HG02852 (cell line): Measurements from ENCODE around the gene SULF2.

Experiments
- ATAC-seq: cut with Tn5 transposase; IDR thresholded peaks from one replicate; pipeline ENCODE4 v1.9.1; 2021; ENCODE audit warnings: mild to moderate bottlenecking, moderate library complexity; ENCODE audit not compliant: unreplicated experiment

Gene SULF2

GRCh38 chr20:47785854-47786764 is 828 bp upstream of the SULF2 start:
- ATAC-seq, result no peak

- ATAC-seq, result no peak
These were observed 526 bp downstream of the SULF2 start for GRCh38 chr20:47784599-47785310.

GRCh38 chr20:47783828-47784598 is 1.3 kb downstream of the SULF2 start:
- no peak for ATAC-seq

DNA sequence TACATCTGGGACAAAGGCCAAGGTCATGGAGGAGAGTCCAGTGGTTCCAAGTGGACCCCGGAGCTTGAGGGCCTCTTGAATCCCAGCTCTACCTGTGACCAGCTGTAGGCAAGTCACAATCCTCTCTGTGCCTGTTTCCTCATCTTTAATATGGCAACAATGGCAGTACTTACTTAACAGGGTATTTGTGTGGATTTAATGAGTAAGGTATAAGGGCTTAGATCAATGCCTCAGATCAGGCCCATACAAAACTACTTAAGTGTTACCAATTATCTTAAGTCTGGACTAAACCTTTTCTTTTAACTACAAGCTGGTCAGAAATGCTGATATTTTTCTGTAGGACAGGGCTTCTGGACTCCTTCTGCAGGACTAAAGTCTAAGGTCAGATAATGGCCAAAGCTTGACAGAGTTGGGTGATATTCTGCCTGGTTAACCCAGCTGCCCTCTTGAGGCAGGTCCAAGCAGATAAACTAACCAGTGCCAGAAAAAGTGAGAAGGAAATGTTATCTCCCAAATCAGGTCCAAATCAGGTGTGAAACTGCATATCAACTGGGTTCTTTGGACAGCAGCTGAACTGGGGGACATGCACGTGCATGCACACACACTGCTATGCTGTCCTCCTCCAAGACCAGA is 2.2 kb downstream of the SULF2 start:
- no peak for ATAC-seq

DNA sequence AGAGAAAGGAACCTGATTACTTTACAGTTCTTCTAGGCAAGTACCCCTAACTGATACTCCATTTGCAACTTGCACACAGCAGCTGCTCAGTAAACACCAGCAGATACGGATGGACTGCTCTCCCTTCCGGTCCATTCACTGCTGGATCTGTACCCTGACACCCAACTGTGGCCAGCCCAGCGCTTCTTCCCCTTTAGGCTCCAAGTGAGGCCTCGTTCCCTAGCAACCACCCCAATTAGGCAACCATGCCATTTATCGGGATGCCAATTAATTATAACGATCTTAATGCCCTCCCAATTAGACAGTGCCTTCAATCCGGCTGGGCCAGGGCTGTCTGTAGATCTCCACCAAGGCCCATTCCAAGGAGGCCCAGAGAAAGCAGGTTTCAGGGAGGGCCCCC is 3.2 kb downstream of the SULF2 start:
- no peak for ATAC-seq

GRCh38 chr20:47781632-47782031 is 3.6 kb downstream of the SULF2 start:
- ATAC-seq, result no peak

GRCh38 chr20:47780720-47781389 is 4.4 kb downstream of the SULF2 start:
- no peak for ATAC-seq

DNA sequence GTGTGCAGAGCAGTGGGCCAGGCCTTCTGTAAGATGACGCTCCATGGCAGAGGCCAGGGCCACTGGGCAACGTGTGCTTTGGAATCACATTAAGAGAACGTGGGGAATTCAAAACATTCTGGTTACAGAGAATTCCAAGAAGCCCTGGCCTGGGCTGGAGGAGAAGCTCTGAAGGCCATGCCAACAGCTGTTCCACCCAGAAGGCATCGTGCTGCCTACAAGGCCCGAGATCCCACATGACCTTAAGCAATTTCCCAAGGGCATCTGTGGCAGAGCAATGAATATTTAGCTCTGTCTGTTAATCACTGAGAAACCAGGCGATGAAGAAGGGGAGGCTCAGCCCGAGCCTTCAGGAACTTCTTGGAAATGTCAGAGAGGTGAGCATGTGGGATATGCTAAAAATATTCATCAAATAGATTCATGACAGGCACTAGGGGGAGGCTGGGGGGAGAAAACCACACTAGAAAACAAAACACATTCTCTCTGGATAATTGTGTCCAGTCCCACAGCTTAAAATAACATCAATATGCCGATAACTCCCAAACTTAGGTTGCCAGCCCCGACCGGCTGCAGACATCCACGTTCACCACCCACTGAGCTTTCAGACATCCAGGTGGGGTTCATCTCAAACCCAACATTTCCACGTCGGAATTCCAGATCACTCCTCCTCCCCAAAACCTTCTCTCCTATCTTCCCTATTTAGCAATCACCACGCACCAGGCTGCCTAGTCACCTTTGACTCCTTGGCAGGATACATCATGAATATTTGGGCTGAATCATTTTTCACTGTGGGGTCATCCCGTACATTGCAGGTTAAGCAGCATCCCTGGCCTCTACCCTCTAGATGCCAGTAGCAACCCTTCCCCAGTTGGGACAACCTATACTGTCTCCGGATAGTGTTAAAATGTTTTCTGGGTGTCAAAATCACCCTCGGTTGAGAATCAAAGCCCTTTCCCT is 6.6 kb downstream of the SULF2 start:
- ATAC-seq, result no peak

DNA sequence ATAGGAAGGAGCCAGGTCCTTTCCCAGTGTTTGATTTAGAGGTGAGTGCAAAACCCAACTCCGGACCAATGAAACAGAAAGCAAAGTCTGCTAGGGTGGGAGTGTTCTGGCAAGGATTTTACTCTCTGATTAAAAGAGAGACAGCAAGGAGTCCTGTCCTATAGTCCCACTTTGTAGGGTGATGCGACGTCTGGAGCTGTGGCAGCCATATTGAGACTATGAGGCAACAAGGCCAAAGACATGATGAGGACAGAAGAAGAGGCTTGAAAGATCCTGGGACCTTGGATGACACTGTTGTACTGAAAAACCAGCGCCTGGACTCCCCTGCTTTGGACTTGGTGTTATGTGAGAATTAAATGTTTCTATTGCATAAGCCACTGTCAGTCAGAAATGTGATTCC is 8.1 kb downstream of the SULF2 start:
- no peak for ATAC-seq

GRCh38 chr20:47776639-47777038 is 8.6 kb downstream of the SULF2 start:
- no peak for ATAC-seq

DNA sequence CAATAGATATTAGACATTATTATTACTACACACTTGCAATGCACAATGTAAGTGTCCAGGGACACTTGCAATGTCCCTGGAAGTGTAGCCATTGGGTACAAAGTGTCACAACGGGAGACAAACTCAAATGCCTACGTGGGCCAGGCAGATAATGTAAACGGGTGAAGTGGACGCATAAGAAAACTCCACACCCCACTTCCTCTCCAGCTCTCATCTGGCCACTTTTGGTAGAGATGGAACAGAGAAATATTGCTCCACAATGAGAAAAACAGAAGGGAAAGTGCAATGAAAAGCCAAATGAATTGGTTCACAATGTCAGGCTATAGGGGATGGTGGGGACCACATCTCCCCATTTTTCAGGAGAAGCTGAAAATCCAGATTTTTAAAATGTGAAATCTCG is 9.4 kb downstream of the SULF2 start:
- no peak for ATAC-seq

DNA sequence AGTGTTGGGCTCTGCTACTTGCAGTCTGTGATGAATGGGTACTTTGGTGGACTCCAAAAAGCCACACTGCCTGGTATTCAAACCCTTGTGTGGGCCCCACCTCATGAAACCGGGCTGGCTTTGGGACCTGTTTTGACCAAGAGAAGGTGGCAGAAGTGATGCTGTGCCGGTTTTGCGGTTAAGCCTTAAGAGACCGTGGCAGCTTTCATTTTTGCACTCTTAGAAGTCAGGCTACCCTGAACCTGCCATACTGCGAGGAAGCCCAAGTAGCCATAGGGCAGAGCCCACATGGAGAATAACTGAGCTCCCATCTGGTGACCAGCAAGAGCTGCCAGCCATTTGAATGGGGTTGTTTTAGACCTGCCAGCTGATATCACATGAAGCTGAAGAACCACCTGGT is 10.2 kb downstream of the SULF2 start:
- no peak for ATAC-seq

DNA sequence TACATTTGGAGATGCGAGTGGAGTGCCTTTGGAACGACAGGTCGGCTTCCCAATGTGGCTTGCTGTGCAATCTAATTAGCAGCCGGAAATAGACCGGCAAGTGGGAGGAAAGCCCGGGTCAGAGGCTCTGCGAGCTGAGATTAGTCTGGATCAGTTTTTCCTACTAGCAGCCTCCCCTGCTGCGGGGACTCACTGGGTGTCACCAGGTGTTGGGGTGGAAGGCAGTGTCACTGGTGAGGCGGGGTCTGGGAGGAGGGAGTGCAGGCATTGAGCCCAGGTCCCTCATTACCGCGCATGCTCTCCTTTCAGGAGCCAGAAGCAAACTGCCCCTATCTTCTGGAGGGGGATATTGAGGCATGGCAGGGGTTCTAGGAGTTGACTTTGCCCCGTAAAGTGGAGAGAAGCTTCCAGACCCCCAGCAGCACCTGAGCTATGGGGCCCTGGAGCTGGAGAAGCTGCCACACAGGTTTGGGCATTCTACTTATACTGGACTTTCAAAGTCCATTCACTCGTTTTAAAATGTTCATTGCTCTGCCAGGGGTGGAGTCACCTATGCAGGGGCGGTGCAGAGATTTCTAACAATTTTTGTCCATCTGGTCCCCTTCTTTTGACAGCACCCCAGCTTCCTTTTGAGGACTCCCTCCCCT is 11.0 kb downstream of the SULF2 start:
- ATAC-seq, result no peak

- ATAC-seq, result no peak
These were observed 11.9 kb downstream of the SULF2 start for GRCh38 chr20:47773371-47773786.

- no peak for ATAC-seq
These were observed 14.3 kb downstream of the SULF2 start for GRCh38 chr20:47770935-47771334.

- no peak for ATAC-seq
These were observed 17.1 kb downstream of the SULF2 start for GRCh38 chr20:47768016-47768824.

DNA sequence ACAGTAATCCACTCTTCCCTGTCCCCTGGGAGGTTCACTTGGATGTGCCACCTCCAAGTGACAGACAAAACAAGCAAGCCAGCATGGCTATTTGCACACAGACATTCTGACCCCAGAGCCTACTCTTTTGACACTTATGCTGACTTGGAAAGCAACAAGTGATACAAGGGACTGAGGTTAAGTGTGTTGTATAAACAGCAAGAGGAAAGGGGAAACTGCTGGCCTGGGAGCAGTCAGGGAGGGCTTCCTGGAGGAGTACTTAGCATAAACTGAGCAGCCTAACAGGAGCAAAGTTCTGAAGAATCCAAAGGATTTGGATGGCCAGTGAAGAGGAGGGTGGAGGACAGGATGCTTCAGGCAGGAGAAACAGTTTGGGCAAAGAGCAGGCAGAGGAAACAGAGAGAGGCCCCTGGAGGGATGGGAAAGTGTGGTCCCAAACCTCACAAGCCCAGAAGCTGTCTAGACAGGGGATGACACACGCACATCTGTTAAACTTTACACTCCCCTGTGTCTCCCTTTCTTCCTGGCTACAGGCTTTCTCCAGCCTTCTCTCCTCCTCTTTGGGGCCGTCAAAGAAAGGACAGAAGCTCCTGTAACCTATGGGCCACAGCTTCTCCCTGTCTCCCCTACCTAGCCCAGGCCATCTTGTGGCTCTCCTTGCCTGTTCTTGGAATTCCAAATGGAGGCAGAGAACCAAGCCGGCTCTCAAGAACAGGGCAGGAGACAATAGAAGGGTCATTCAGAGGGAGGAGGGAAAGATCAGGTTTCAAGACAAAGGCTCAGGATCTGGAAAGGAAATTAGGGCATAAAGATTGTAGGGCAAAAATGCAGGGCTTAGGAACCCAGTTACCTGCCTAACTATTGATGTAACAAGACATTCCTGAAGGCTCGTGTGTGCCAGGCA is 19.3 kb downstream of the SULF2 start:
- ATAC-seq, result no peak
